A549 (cell line): ENCODE results near the gene MYRIP. TPM values are rescaled to one million over a fixed set of nuclear protein-coding genes. Genes with fewer than 3 reads are reported as not detected.

Source experiments
- ATAC-seq, 2 experiments: fragments of 200-7000 bp in 1 of 2; fragments of >200 bp in 1 of 2; cut with Nextera tagmentation in 1 of 2; cut with Tn5 transposase in 1 of 2; 3 replicates each; pipeline versions ENCODE4 v1.8.0 to v1.9.1; 2018 to 2020; ENCODE audit warnings: mild to moderate bottlenecking in 1 of 2, moderate library complexity in 1 of 2
- CTCF ChIA-PET: fragments of 300-600 bp; sonication (Branson Sonifier 250); formaldehyde crosslinking; extraction: SDS; loops from one replicate; lab custom pipeline; 2021; ENCODE audit warnings: antibody characterized with exemption, inconsistent platforms; lab: Yijun Ruan, JAX
- POLR2A ChIA-PET: fragments of 350-600 bp; formaldehyde crosslinking; extraction: SDS; loops from one replicate; lab custom pipeline; 2021; ENCODE audit warnings: antibody characterized with exemption, inconsistent platforms; lab: Yijun Ruan, JAX
- DNase-seq, 2 experiments: peaks; one replicate each; pipeline versions ENCODE4 v3.0.0 to v3.0.0-alpha.2; 2011 to 2016; ENCODE audit warnings: low read depth in 1 of 2, low spot score in 1 of 2
- FAIRE-seq: peaks from 2 replicates; lab custom pipeline; 2011; peaks lifted over from hg19 to GRCh38; lab: Jason Lieb, UNC
- H3K27ac ChIP-seq, 2 experiments: fragments of >200 bp; sonication (Bioruptor Twin); formaldehyde crosslinking; 3 replicates each; pipeline ENCODE4 v1.5.1; 2016 to 2017
- H3K4me1 ChIP-seq: fragments of >200 bp; sonication (Bioruptor Twin); formaldehyde crosslinking; 3 replicates; pipeline ENCODE4 v1.6.1; 2016
- H3K4me2 ChIP-seq: fragments of >200 bp; sonication (Bioruptor Twin); formaldehyde crosslinking; 3 replicates; pipeline ENCODE4 v1.6.1; 2016
- H3K4me3 ChIP-seq: fragments of >200 bp; sonication (Bioruptor Twin); formaldehyde crosslinking; 3 replicates; pipeline ENCODE4 v1.5.1; 2016
- H3K9me3 ChIP-seq: fragments of >200 bp; sonication (Bioruptor Twin); formaldehyde crosslinking; 3 replicates; pipeline ENCODE4 v1.6.1; 2016
- BCL3 ChIP-seq: fragments of >200 bp; sonication (Bioruptor Twin); formaldehyde crosslinking; IDR thresholded peaks from 3 replicates; pipeline ENCODE4 v1.6.1; 2016
- CBX8 ChIP-seq: fragments of 200-600 bp; sonication (generic); IDR thresholded peaks from 2 replicates; pipeline ENCODE4 v1.6.1; 2016
- CEBPB ChIP-seq, 2 experiments: fragments of >200 bp in 1 of 2; sonication (Bioruptor Twin) in 1 of 2; formaldehyde crosslinking in 1 of 2; IDR thresholded peaks; 2 replicates each; pipeline ENCODE4 v1.6.1; 2012 to 2016
- CHD2 ChIP-seq: fragments of 150-350 bp; IDR thresholded peaks from 2 replicates; pipeline ENCODE4 v1.6.1; 2014; ENCODE audit warnings: low read length; ENCODE audit not compliant: partially characterized antibody
- CTCF ChIP-seq: fragments of >200 bp; sonication (Bioruptor Twin); formaldehyde crosslinking; IDR thresholded peaks from 3 replicates; pipeline ENCODE4 v1.5.1; 2016
- E2F6 ChIP-seq: IDR thresholded peaks from 2 replicates; pipeline ENCODE4 v1.6.1; 2012; ENCODE audit warnings: low read depth, borderline replicate concordance
- EHMT2 ChIP-seq: fragments of 200-600 bp; sonication (generic); IDR thresholded peaks from 2 replicates; pipeline ENCODE4 v1.6.1; 2016; ENCODE audit warnings: antibody characterized with exemption, low read depth, mild to moderate bottlenecking, moderate library complexity
- ELK1 ChIP-seq: fragments of 150-350 bp; IDR thresholded peaks from 2 replicates; pipeline ENCODE4 v1.6.1; 2014; ENCODE audit warnings: low read depth, mild to moderate bottlenecking, low read length
- HEYL ChIP-seq: fragments of 250-450 bp; sonication (Bioruptor Pico); IDR thresholded peaks from 2 replicates; pipeline ENCODE4 v1.8.0; 2021; ENCODE audit warnings: mild to moderate bottlenecking, moderate library complexity
- HOXB5 ChIP-seq: fragments of 250-450 bp; sonication (Bioruptor Pico); IDR thresholded peaks from 2 replicates; pipeline ENCODE4 v1.5.0; 2020; ENCODE audit warnings: mild to moderate bottlenecking, moderate library complexity
- JUN ChIP-seq, 2 experiments: fragments of >200 bp; sonication (Bioruptor Twin); formaldehyde crosslinking; IDR thresholded peaks; 2 replicates in 1 of 2; 3 replicates in 1 of 2; pipeline ENCODE4 v1.6.1; 2016 to 2017
- MAFK ChIP-seq: fragments of 450-650 bp; IDR thresholded peaks from 2 replicates; pipeline ENCODE4 v1.6.1; 2014; ENCODE audit not compliant: partially characterized antibody
- MAZ ChIP-seq: fragments of 150-350 bp; IDR thresholded peaks from 2 replicates; pipeline ENCODE4 v1.6.1; 2014; ENCODE audit warnings: antibody characterized with exemption, low read depth, low read length, borderline replicate concordance
- NR3C1 ChIP-seq: fragments of >200 bp; sonication (Bioruptor Twin); formaldehyde crosslinking; IDR thresholded peaks from 3 replicates; pipeline ENCODE4 v1.6.1; 2017
- PBX3 ChIP-seq: IDR thresholded peaks from 2 replicates; pipeline ENCODE4 v1.6.1; 2012
- RAD21 ChIP-seq, 2 experiments: fragments of >200 bp in 1 of 2; sonication (Bioruptor Twin) in 1 of 2; formaldehyde crosslinking in 1 of 2; IDR thresholded peaks in 1 of 2; conservative IDR thresholded peaks in 1 of 2; 2 replicates in 1 of 2; 3 replicates in 1 of 2; pipeline ENCODE4 v1.6.1; 2012 to 2018; ENCODE audit warnings: inconsistent platforms in 1 of 2
- REST ChIP-seq: fragments of 200-600 bp; sonication (generic); IDR thresholded peaks from 2 replicates; pipeline ENCODE4 v1.6.1; 2016; ENCODE audit warnings: antibody characterized with exemption, mild to moderate bottlenecking, moderate library complexity
- RNF2 ChIP-seq: fragments of 200-600 bp; sonication (generic); IDR thresholded peaks from 2 replicates; pipeline ENCODE4 v1.6.1; 2016; ENCODE audit warnings: low read depth, mild to moderate bottlenecking, antibody characterized with exemption, moderate library complexity, borderline replicate concordance
- SMC3 ChIP-seq: fragments of >200 bp; sonication (Bioruptor Twin); formaldehyde crosslinking; IDR thresholded peaks from 3 replicates; pipeline ENCODE4 v1.6.1; 2018; ENCODE audit warnings: inconsistent platforms
- TFCP2L1 ChIP-seq: fragments of 250-450 bp; sonication (Bioruptor Pico); IDR thresholded peaks from 2 replicates; pipeline ENCODE4 v1.5.0; 2021; ENCODE audit warnings: mild to moderate bottlenecking
- ZC3H11A ChIP-seq: fragments of 450-650 bp; IDR thresholded peaks from 2 replicates; pipeline ENCODE4 v1.6.1; 2014; ENCODE audit warnings: antibody characterized with exemption, mild to moderate bottlenecking
- ZFP36 ChIP-seq: fragments of 450-650 bp; IDR thresholded peaks from 2 replicates; pipeline ENCODE4 v1.6.1; 2014; ENCODE audit warnings: borderline replicate concordance; ENCODE audit not compliant: partially characterized antibody
- ZNF302 ChIP-seq: fragments of 250-450 bp; sonication (Bioruptor Pico); IDR thresholded peaks from 2 replicates; pipeline ENCODE4 v1.9.0; 2021; ENCODE audit warnings: inconsistent platforms, mild to moderate bottlenecking, moderate library complexity
- WGBS: methylation state at CpG from one replicate; pipeline ENCODE4 v1.1.6; 2017; ENCODE audit errors: missing lambda C conversion rate; 5-methylcytosine and 5-hydroxymethylcytosine counted together
- polyA plus RNA-seq, 4 experiments: library from polyadenylated mRNA; depleted of rRNA in 3 of 4; stranded (reverse); fragments of >200 nt; fragmentation: RNase III in 1 of 4; extraction: RNeasy Plus Mini Kit Qiagen cat#74134 plus additional on column Dnase treatment in 1 of 4; gene quantifications; 2 replicates in 3 of 4; 3 replicates in 1 of 4; pipeline ENCODE4 v1.2.3, GENCODE V29; 2011 to 2017

MYRIP gene
- polyA plus RNA-seq, 2 of the 4 experiments (the other 2 are of a cell fraction): not detected

- ChIA-PET POLR2A (no interaction called here), CTCF (no interaction called here)
Measured at GRCh38 chr3:40099871-40100270, 290.5 kb downstream of the MYRIP start.

GRCh38 chr3:40102182-40102581 is 292.8 kb downstream of the MYRIP start:
- no peaks in the 10 kb centered on the region for H3K9me3 ChIP-seq
- no peak overlapping the region for H3K4me2 ChIP-seq
- POLR2A ChIA-PET: no interaction called here
- TF ChIP-seq E2F6 (no peak), SMC3 (no peak), BCL3 (no peak), ZNF302 (CRISPR knock-in tag) (no peak), TFCP2L1 (CRISPR knock-in tag) (no peak), JUN (IDR thresholded peaks at IDR 0.05) (no peak), REST (no peak), RNF2 (no peak), EHMT2 (no peak), PBX3 (no peak), CTCF (no peak), CEBPB (IDR thresholded peaks at IDR 0.05) (no peak), MAZ (no peak), ELK1 (no peak), RAD21 (conservative IDR thresholded peaks at IDR 0.05 in 1 of 2, IDR thresholded peaks at IDR 0.05 in 1 of 2) (no peak), NR3C1 (no peak), MAFK (no peak), CHD2 (no peak), ZC3H11A (no peak)
- H3K4me3 ChIP-seq: no peak overlapping the region
- FAIRE-seq (no peak), ATAC-seq (no peak), DNase-seq (no peak)
- no peaks in the 10 kb centered on the region for H3K4me1 ChIP-seq
- H3K27ac ChIP-seq: no peak overlapping the region
- CTCF ChIA-PET: no interaction called here

More at GRCh38 chr3:40099871-40100270, 290.5 kb downstream of the MYRIP start:
- DNase-seq (no peak), FAIRE-seq (no peak), ATAC-seq (no peak)
- Histone ChIP-seq H3K9me3 (no peaks in the 10 kb centered on the region), H3K27ac (no peak overlapping the region), H3K4me1 (no peaks in the 10 kb centered on the region), H3K4me2 (no peak overlapping the region), H3K4me3 (no peak overlapping the region)
- WGBS: 27% methylated on average over 7 of the region's 7 CpGs
- TF ChIP-seq ZC3H11A (no peak), HEYL (CRISPR knock-in tag) (no peak), E2F6 (no peak), CBX8 (no peak), ZFP36 (no peak), HOXB5 (CRISPR knock-in tag) (no peak), EHMT2 (no peak), NR3C1 (no peak)
- TF ChIP-seq, all 56 proteins: peak for 0
